IPS-11a (cell line): Measurements from ENCODE around the gene SSC4D.
A peak's percentile ranks its signal among the peaks of the same experiment; 100 is the strongest.
"Not testable (repeated sequence)": the region's sequence is repeated elsewhere in the genome, so short reads cannot be mapped to it uniquely, and the experiment has no call there.

Experiments
- H3K4me3 ChIP-seq: one replicate; pipeline ENCODE4 v1.5.1; 2013; ENCODE audit warnings: low read depth, low read length, control low read depth

The SSC4D gene

GRCh38 chr7:76409537-76409936 lies at the start of gene SSC4D:
Gene SSC4D (minus strand): TSS chr7:76409697. CDS start chr7:76404439, 5,258 bp downstream.
- peak within 1 kb of the TSS; percentile 14 for H3K4me3 ChIP-seq

- H3K4me3 ChIP-seq: not testable (repeated sequence)
These were observed 49.0 kb upstream of the SSC4D start for GRCh38 chr7:76458504-76458903.

- H3K4me3 ChIP-seq: not testable (repeated sequence)
These were observed 47.5 kb upstream of the SSC4D start for GRCh38 chr7:76457017-76457416.

- H3K4me3 ChIP-seq: not testable (repeated sequence)
These were observed 36.1 kb upstream of the SSC4D start for GRCh38 chr7:76445577-76446008.

- H3K4me3 ChIP-seq: not testable (repeated sequence)
These were observed 34.3 kb upstream of the SSC4D start for GRCh38 chr7:76443846-76444245.

- H3K4me3 ChIP-seq: not testable (repeated sequence)
These were observed 33.4 kb upstream of the SSC4D start for GRCh38 chr7:76442664-76443446.

GRCh38 chr7:76441792-76442191 lies 32.3 kb upstream of the SSC4D start:
- H3K4me3 ChIP-seq: not testable (repeated sequence)

- H3K4me3 ChIP-seq: not testable (repeated sequence)
These were observed 30.9 kb upstream of the SSC4D start for GRCh38 chr7:76440404-76440803.

- not testable (repeated sequence) for H3K4me3 ChIP-seq
These were observed 29.8 kb upstream of the SSC4D start for GRCh38 chr7:76439120-76439888.

GRCh38 chr7:76437873-76438272 lies 28.4 kb upstream of the SSC4D start:
- H3K4me3 ChIP-seq: not testable (repeated sequence)

GRCh38 chr7:76430836-76431235 lies 21.3 kb upstream of the SSC4D start:
- H3K4me3 ChIP-seq: no peak overlapping the region

GRCh38 chr7:76430211-76430610 lies 20.7 kb upstream of the SSC4D start:
- no peak overlapping the region for H3K4me3 ChIP-seq

- no peak overlapping the region for H3K4me3 ChIP-seq
These were observed 19.6 kb upstream of the SSC4D start for GRCh38 chr7:76428868-76429805.

GRCh38 chr7:76428149-76428823 lies 18.8 kb upstream of the SSC4D start:
- H3K4me3 ChIP-seq: no peak overlapping the region

GRCh38 chr7:76427635-76428034 lies 18.1 kb upstream of the SSC4D start:
- H3K4me3 ChIP-seq: no peak overlapping the region

GRCh38 chr7:76426246-76426645 lies 16.7 kb upstream of the SSC4D start:
- no peak overlapping the region for H3K4me3 ChIP-seq

GRCh38 chr7:76425558-76425957 lies 16.1 kb upstream of the SSC4D start:
- H3K4me3 ChIP-seq: not testable (repeated sequence)

GRCh38 chr7:76425156-76425555 lies 15.7 kb upstream of the SSC4D start:
- H3K4me3 ChIP-seq: no peak overlapping the region

GRCh38 chr7:76424413-76425111 lies 15.1 kb upstream of the SSC4D start, which contains the start of gene ZP3:
Gene ZP3 (plus strand): TSS chr7:76424950. CDS start chr7:76424965, 15 bp downstream.
- H3K4me3 ChIP-seq: no peak within 1 kb of the TSS
